ENCODE results near the gene POU2F2. TPM values are rescaled to one million over a fixed set of nuclear protein-coding genes. Genes with fewer than 3 reads are reported as not detected.

POU2F2 gene
- total and polyA plus RNA-seq, 11 donors, result 0.16 to 10.1 (median 0.61) TPM

DNA sequence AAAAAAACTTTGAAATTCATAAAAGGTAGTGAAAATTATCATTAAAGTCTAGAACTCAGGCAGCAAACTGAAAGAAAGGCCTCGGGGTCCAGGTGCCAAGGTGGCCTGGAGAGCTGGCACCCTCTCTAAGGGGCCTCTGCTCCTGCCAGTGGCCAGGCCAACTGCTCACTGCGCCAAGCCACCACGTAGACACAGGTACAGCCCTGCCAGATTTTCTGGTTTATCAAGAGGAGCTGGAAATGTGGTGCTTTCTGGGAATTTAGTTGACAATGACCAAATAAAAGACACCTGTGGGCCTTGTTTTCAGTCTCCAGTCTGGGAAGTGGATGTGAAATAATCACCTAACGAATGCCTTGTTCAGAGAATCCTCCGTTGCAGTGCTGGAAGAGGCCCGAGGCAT lies 33.5 kb downstream of the POU2F2 start:
- 78 to 87% (median 83%) methylated on average over 6 of the region's 6 CpGs for WGBS, 4 donors
- intact Hi-C loops (cut with DNase I), result no loop called here
- H3K4me3 ChIP-seq, result no peak overlapping the region
- peaks cover 0 to 8% (median 0%) of the 10 kb centered on the region in 12 donors for H3K4me1 ChIP-seq
- ATAC-seq (no peak), DNase-seq (no peak)
- H3K27me3 ChIP-seq, result peaks cover 0 to 39% (median 13%) of the 10 kb centered on the region in 9 donors
- H3K9me3 ChIP-seq, result no peaks in the 10 kb centered on the region
- H3K36me3 ChIP-seq, result peaks cover 0 to 34% (median 0%) of the 10 kb centered on the region in 9 donors
- H3K27ac ChIP-seq, result no peak overlapping the region
- TF ChIP-seq, protein P1, sequence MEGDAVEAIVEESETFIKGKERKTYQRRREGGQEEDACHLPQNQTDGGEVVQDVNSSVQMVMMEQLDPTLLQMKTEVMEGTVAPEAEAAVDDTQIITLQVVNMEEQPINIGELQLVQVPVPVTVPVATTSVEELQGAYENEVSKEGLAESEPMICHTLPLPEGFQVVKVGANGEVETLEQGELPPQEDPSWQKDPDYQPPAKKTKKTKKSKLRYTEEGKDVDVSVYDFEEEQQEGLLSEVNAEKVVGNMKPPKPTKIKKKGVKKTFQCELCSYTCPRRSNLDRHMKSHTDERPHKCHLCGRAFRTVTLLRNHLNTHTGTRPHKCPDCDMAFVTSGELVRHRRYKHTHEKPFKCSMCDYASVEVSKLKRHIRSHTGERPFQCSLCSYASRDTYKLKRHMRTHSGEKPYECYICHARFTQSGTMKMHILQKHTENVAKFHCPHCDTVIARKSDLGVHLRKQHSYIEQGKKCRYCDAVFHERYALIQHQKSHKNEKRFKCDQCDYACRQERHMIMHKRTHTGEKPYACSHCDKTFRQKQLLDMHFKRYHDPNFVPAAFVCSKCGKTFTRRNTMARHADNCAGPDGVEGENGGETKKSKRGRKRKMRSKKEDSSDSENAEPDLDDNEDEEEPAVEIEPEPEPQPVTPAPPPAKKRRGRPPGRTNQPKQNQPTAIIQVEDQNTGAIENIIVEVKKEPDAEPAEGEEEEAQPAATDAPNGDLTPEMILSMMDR (IDR thresholded peaks at IDR 0.05), result no peak
- no peak for TF ChIP-seq POLR2A (IDR thresholded peaks at IDR 0.05)

DNA sequence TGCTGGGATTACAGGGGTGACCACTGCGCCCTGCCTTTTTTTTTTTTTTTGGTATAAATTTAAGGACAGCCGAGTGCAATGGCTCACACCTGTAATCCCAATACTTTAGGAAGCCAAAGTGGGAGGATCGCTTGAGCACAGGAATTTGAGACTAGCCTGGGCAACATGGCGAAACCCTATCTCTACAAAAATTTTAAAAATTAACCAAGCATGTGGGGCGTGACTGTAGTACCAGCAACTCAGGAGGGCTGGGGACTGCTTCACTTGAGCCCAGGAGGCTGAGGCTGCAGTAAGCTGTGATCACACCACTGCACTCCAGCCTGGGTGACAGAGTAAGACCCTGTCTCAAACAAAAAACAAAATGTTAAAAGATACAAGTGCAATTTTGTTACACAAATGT lies 34.8 kb downstream of the POU2F2 start:
- Histone ChIP-seq H3K4me3 (no peak overlapping the region), H3K9me3 (no peaks in the 10 kb centered on the region), H3K27ac (no peak overlapping the region), H3K36me3 (peaks cover 0 to 40% (median 0%) of the 10 kb centered on the region in 9 donors), H3K27me3 (peaks cover 0 to 39% (median 13%) of the 10 kb centered on the region in 9 donors), H3K4me1 (peaks cover 0 to 9% (median 0%) of the 10 kb centered on the region in 12 donors)
- WGBS, 4 donors, result 74 to 83% (median 81%) methylated on average over 5 of the region's 5 CpGs
- no peak for TF ChIP-seq POLR2A (IDR thresholded peaks at IDR 0.05)
- TF ChIP-seq, protein P1 (IDR thresholded peaks at IDR 0.05), result no peak
- ATAC-seq, result no peak
- no peak for DNase-seq
- intact Hi-C loops (cut with DNase I), result no loop called here

DNA sequence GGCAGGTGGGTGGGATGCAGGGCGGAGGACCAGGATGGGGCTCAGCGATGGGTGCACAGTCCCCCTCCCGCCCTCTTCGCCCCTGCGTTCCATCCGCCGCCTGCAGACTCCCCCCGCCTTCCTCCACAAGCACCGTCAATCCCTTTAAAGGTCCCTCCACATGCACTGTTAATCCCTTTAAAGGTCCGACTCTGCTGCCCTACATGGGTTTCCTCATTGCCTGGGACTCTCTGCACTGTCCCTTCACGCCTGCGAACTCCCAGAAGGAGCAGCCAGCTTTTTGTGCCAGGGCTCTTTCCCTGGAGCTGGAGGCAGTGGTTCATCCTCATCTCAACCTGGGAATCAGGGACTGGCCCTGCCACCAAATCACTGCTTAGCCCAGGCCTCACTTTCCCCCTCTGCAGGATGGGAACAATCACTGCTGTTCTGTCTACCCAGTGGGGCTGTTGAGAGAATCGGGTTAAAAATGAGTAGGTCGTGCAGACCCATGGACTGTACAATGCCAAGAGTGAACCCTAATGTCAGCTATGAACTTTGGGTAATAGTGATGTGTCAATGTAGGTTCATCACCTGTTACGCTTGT lies 35.9 kb downstream of the POU2F2 start:
- ATAC-seq (peak in 1 of 4 donors; percentile 8), DNase-seq (no peak)
- Histone ChIP-seq H3K9me3 (no peaks in the 10 kb centered on the region), H3K4me1 (peaks cover 0 to 19% (median 0%) of the 10 kb centered on the region in 12 donors), H3K27me3 (peaks cover 0 to 39% (median 13%) of the 10 kb centered on the region in 9 donors), H3K27ac (peak overlapping the region in 1 of 12 donors; percentile 37), H3K4me3 (no peak overlapping the region), H3K36me3 (peaks cover 0 to 40% (median 0%) of the 10 kb centered on the region in 9 donors)
- TF ChIP-seq, protein P1 (IDR thresholded peaks at IDR 0.05), result no peak
- no peak for TF ChIP-seq POLR2A (IDR thresholded peaks at IDR 0.05)
- 25 to 45% (median 35%) methylated on average over 10 to 15 of the region's 15 CpGs for WGBS, 4 donors
- intact Hi-C loops (cut with DNase I), result no loop called here

GRCh38 chr19:42095814-42096230 lies 36.4 kb downstream of the POU2F2 start:
- Histone ChIP-seq H3K36me3 (peaks cover 0 to 40% (median 0%) of the 10 kb centered on the region in 9 donors), H3K4me1 (peaks cover 0 to 19% (median 0%) of the 10 kb centered on the region in 12 donors), H3K4me3 (no peak overlapping the region), H3K27me3 (peaks cover 0 to 38% (median 13%) of the 10 kb centered on the region in 9 donors), H3K27ac (peak overlapping the region in 1 of 12 donors; percentile 37), H3K9me3 (no peaks in the 10 kb centered on the region)
- no peak for ATAC-seq
- no peak for DNase-seq
- intact Hi-C loops (cut with DNase I), result no loop called here
- 8 to 23% (median 17%) methylated on average over 10 to 28 of the region's 28 CpGs for WGBS, 4 donors
- TF ChIP-seq, protein P1 (IDR thresholded peaks at IDR 0.05), result no peak
- TF ChIP-seq POLR2A (IDR thresholded peaks at IDR 0.05), result no peak
